HG02588 (cell line): Measurements from ENCODE around the gene FBXO31.

Experiments used
- ATAC-seq: cut with Tn5 transposase; IDR thresholded peaks from one replicate; pipeline ENCODE4 v1.9.1; 2021; ENCODE audit warnings: mild to moderate bottlenecking, moderate library complexity; ENCODE audit not compliant: unreplicated experiment

The FBXO31 gene

DNA sequence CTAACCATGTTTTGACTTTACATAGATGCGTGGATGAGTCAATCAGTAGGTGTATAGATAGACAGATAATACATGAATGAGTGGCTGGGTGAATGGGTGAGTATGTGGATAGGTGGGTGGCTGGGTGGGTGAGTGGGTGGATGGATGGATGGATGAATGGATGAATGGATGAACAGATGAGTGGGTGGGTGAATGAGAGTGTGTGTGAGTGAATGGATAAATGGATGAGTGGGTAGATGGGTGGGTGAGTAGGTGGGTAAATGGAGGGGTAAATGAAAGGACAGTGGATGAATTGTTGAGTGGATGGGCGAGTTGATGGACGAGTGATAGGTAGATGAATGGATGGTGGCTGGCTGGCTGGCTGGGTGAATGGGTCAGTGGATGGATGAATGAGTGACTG, 89.6 kb downstream of the FBXO31 start:
- no peak for ATAC-seq

DNA sequence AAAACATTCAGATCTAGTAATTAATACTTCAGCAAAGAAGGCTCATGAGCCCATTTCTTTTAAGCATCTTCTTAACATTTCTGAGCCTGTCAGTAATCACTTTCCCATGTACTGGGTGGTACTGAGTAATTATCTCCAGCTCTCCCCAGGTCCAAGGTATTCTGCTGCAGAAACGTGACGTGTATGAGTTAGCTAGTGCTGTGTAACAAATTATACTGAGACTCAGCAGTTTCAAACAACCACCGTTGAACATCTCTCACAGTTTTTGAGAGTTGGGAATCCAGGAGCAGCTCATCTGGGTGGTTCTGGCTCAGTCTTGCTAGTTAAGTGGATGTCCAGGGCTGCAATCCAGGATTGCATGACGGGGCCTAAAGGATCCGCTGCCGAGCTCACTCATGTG, 91.6 kb downstream of the FBXO31 start:
- ATAC-seq, result no peak

DNA sequence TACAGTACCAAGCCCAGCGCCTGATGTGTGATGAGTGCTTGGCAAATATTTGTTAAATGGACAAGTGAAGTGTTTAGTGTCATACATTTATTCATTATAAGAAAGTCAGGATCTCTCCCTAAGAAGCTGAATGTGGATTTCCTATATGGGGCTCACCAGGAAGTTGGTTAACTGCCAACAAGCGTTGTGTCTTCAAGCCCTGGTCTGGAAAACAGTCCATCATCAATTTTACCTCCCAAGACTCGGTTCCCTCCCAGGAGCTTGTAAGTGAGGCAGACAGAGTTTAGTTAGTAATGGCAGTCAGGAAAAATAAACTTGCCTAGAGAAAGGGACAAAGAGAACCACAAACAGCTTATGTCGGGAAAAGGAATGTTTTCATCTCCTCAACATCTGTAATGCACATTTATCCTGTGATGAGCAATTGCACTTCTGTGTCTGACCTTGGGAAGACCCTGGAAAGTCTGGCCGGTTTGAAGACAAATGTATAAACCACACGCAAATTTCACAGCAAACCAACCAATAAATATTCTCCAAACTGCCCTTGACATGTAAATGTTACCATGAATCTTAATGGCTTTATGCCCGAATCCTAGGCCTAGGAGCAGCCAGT, 94.7 kb downstream of the FBXO31 start:
- ATAC-seq, result no peak

DNA sequence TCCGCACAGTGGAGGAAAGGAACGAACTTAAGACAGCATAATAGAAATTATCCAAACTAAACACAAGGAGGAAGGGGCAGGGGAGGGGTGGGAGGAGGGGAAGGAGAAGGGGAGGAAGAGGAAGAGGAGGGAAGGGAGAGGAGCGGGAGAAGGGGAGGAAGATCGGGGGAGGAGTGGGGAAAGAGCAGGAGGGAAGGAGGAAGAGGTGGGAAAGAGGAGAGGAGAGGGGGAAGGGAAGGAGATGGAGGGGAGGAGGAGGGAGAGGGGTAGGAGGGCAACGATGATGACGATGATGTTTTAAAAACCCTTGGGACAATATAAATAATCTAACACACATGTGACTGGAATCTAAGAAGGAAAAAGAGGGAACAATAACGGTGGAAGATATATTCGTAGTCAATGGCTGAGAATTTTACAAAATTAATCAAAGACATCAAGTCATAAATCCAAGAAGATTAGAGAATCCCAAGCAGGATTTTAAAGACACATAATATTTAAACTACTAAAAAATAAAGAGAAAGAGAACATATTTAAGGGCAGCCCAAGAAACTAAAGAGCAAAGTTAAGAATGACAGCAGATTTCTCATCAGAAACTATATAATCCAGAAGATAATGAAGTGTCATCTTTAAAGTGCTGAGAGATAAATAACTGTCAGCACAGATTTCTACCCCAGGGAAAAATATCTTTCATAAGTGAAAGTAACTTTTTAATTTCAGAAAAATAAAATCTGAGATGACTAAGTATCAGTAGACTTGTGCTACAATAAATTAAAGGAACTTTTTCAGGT, 96.5 kb downstream of the FBXO31 start:
- ATAC-seq, result no peak

DNA sequence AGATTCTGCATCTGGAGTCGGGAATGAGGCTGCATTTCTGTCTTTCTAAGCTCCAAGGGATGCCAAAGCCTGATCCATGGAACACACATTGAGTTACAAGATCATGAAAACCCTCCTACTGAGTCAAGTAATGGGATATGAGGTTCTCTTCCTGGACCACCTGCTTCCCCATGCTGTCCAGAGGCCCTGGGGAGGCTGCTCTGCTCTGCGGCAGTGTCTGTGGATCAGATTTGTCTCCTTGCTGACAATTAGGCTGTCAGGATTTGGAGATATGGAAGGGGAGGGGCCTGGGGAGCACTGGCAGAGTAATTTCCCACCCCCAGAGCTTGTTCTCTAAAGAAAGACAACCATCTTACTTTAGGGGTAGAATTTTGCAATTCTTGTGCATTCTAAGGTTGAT, 99.4 kb downstream of the FBXO31 start:
- ATAC-seq, result no peak

DNA sequence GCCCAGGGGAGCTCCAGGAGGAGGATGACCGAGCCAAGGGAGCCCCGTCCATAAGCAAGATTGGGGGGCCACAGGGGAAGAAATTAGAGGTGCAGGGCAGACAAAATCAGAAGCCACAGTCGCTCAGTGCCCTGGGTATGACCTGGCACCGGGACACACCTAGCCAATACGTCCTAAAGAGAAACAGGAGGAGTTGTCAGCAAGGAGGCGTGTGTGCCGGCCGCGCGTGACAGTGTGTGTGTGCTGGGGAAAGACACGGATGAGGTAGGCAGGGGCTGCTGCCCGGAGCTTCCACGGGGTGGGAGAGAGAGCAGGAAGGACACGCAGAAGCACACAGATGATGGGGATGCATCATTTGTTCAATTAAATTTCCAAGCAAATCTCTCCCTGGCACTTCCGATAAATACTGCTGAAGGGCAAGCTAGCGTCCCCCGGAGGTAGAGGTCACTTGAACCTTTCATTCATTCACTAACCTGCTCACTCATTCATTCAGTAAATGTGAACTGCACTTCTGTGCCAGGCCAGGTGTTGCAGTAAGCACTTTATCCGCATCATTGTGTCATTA, 104.4 kb downstream of the FBXO31 start:
- ATAC-seq, result no peak

DNA sequence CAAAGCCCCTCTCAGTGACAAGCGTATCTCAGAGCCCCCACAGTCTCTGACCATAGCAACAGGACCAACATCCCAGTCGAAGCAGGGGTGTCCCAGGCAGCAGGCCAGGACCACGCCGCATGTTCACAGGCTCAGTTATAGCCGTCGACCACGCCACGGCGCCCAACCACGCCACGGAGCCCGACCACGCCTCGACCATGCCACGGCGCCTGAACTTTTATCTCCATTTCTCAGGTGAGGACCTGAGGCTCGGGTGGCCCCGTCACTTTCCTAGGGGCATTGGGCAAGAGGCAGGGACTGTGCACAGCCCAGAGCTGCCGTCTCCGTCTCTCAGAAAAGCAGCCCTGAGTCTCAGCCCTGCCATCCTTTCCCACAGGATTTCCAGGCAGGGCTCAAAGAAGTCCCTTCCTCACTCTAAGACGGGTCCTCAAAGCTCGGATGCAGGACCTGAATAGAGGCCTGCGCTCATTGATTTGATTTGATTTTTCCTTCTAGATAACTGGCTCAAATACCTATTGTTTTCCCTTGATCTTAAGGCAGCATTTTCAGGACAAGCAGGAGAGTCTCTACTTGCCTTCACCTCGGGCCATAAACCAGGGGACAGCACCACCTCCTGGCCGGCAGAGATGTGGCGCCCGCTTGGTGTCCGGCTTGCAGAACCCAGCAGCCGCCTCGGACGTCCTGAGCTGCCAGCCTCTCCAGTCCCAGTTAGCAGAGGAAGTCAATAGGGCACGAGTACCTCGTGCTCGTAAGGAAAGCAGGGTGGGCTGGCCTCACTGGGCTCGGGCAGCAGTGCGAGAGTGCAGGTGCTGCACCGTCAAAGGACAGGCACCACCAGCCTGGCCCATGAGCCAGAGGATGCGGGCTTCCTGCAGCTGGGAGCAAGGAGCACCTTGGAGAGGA, 105.1 kb downstream of the FBXO31 start:
- ATAC-seq, result no peak
